ENCODE measurements around the gene ALS2. TPM values are rescaled to one million over a fixed set of nuclear protein-coding genes. Genes with fewer than 3 reads are reported as not detected.

Gene ALS2
- total RNA-seq, 1 donor: 43.6 TPM

Small RNA genes lying within 50 kb of the gene (small RNA-seq; reads per million reads assigned to genes)
- gene RF00019 (not detected), gene UBE2V1P11 (not detected)

Other genes with a start within 250 kb of the ALS2 start
- gene TMEM237, start 137.4 kb downstream of the ALS2 start, total RNA-seq: 8.6 TPM
- gene MPP4, start 82.3 kb downstream of the ALS2 start, total RNA-seq: under 0.01 TPM
- 0.27 TPM for gene CDK15, start 25.6 kb upstream of the ALS2 start, total RNA-seq

Measured in hematopoietic multipotent progenitor cell (in vitro differentiated cells).